HepG2 (cell line): ENCODE measurements around the gene CARS1. TPM values are rescaled to one million over a fixed set of nuclear protein-coding genes. Genes with fewer than 3 reads are reported as not detected.

Source experiments
- ATAC-seq: fragments of 200-7000 bp; cut with Tn5 transposase; 3 replicates; pipeline ENCODE4 v1.9.1; 2020; ENCODE audit warnings: mild to moderate bottlenecking, moderate library complexity
- BruUV-seq: library from RNA; stranded (reverse); fragments of 400-500 nt; replicated peaks from 2 replicates; lab custom pipeline; 2021; lab: Mats Ljungman, UMichigan
- CTCF ChIA-PET: fragments of 300-600 bp; formaldehyde crosslinking; extraction: SDS; loops from one replicate; lab custom pipeline; 2021; ENCODE audit warnings: low total read pairs, inconsistent platforms, low intra/inter-chr PET ratio; lab: Yijun Ruan, JAX
- POLR2A ChIA-PET: fragments of 350-600 bp; sonication (Branson Sonifier 250); formaldehyde crosslinking; loops from one replicate; lab custom pipeline; 2020; ENCODE audit warnings: antibody characterized with exemption, inconsistent platforms; lab: Yijun Ruan, JAX
- DNase-seq: peaks from one replicate; pipeline ENCODE4 v3.0.0-alpha.2; 2015; ENCODE audit warnings: low spot score
- FAIRE-seq: peaks from 3 replicates; lab custom pipeline; 2011; peaks lifted over from hg19 to GRCh38; lab: Jason Lieb, UNC
- H2AFZ ChIP-seq: one replicate; pipeline ENCODE4 v1.6.1; 2011; ENCODE audit warnings: low read length, inconsistent platforms
- H3K27ac ChIP-seq: fragments of 300-600 bp; 3 replicates; pipeline ENCODE4 v1.8.0; 2011; ENCODE audit warnings: mixed run types, mild to moderate bottlenecking, mixed read lengths, low read length, inconsistent platforms; ENCODE audit not compliant: insufficient read depth; ENCODE audit errors: extremely low read length
- H3K27me3 ChIP-seq, 2 experiments: fragments of 200-600 bp in 1 of 2; 2 replicates in 1 of 2; 3 replicates in 1 of 2; pipeline versions ENCODE4 v1.6.0 to v1.8.0; 2011; ENCODE audit warnings: low read length in 2 of 2, mild to moderate bottlenecking in 2 of 2, moderate library complexity in 2 of 2, inconsistent platforms in 1 of 2; ENCODE audit not compliant: insufficient read depth in 2 of 2, control insufficient read depth in 1 of 2
- H3K36me3 ChIP-seq, 2 experiments: fragments of 200-600 bp in 1 of 2; replicated peaks in 1 of 2; 2 replicates in 1 of 2; 3 replicates in 1 of 2; pipeline versions ENCODE4 v1.5.1 to v1.8.0; 2011; ENCODE audit warnings: low read length in 2 of 2, inconsistent platforms in 1 of 2; ENCODE audit not compliant: insufficient read depth in 2 of 2, control insufficient read depth in 1 of 2
- H3K4me1 ChIP-seq: 2 replicates; pipeline ENCODE4 v1.5.1; 2012; ENCODE audit warnings: low read length, inconsistent platforms; ENCODE audit not compliant: insufficient read depth
- H3K4me2 ChIP-seq: 2 replicates; pipeline ENCODE4 v1.6.0; 2011; ENCODE audit warnings: low read depth, low read length, inconsistent platforms
- H3K4me3 ChIP-seq, 3 experiments: fragments of 200-600 bp in 1 of 3; sonication (generic), shearing (Covaris generic) in 1 of 3; replicated peaks in 1 of 3; 2 replicates each; pipeline ENCODE4 v1.5.1; 2011 to 2016; ENCODE audit warnings: low read length in 3 of 3, inconsistent platforms in 2 of 3, low read depth in 2 of 3, mild to moderate bottlenecking in 2 of 3, control low read depth in 1 of 3, mixed read lengths in 1 of 3; ENCODE audit not compliant: insufficient read depth in 1 of 3
- H3K79me2 ChIP-seq: one replicate; pipeline ENCODE4 v1.6.1; 2011; ENCODE audit warnings: low read length, inconsistent platforms; ENCODE audit not compliant: insufficient read depth
- H3K9ac ChIP-seq: 2 replicates; pipeline ENCODE4 v1.6.0; 2011; ENCODE audit warnings: mild to moderate bottlenecking, low read depth, low read length, inconsistent platforms; ENCODE audit not compliant: insufficient read depth
- H3K9me3 ChIP-seq: 2 replicates; pipeline ENCODE4 v1.5.1; 2012; ENCODE audit warnings: mild to moderate bottlenecking, low read length
- H4K20me1 ChIP-seq: 2 replicates; pipeline ENCODE4 v1.6.0; 2011; ENCODE audit warnings: inconsistent platforms, mild to moderate bottlenecking, low read length, moderate library complexity; ENCODE audit not compliant: insufficient read depth
- RERE ChIP-seq: IDR thresholded peaks from 2 replicates; pipeline ENCODE4 v1.6.1; 2016; ENCODE audit warnings: low read depth, missing genetic modification reagents, missing compliant biosample characterization
- TCF7 ChIP-seq: sonication (generic); IDR thresholded peaks from 2 replicates; pipeline ENCODE4 v1.6.1; 2016; ENCODE audit warnings: antibody characterized with exemption, low read depth
- ZNF546 ChIP-seq: sonication (generic); formaldehyde crosslinking; conservative IDR thresholded peaks from 2 replicates; pipeline ENCODE4 v1.8.1; 2023; ENCODE audit warnings: mild to moderate bottlenecking, missing genetic modification reagents
- WGBS: methylation state at CpG from one replicate; pipeline ENCODE4 v1.1.6; 2017; ENCODE audit warnings: low lambda C conversion rate; 5-methylcytosine and 5-hydroxymethylcytosine counted together
- in situ Hi-C: cut with HindIII; loops from 2 replicates; pipeline ENCODE4 v1.10.0; 2017; ENCODE audit warnings: low pct_unique_long_range_greater_than_20kb; ENCODE audit not compliant: extremely low pct_ligation_motif_present
- intact Hi-C: fragments of 100-400 bp; cut with micrococcal nuclease; formaldehyde crosslinking; loops from one replicate; pipeline ENCODE4 v1.10.0; 2022; ENCODE audit not compliant: unreplicated experiment
- polyA plus RNA-seq, 8 experiments: library from polyadenylated mRNA; depleted of rRNA in 3 of 8; stranded (reverse) in 7 of 8; unstranded in 1 of 8; fragments of >200 nt; fragmentation: Illumina TruSeq in 4 of 8; extraction: Trizol in 4 of 8; gene quantifications; 2 replicates each; pipeline versions ENCODE4 v1.2.1 to v1.2.3, GENCODE V29; 2011 to 2016; ENCODE audit warnings: low read depth in 4 of 8, missing spikeins in 1 of 8, mixed read lengths in 1 of 8; ENCODE audit not compliant: insufficient read depth in 1 of 8
- total RNA-seq, 5 experiments: library from RNA; depleted of rRNA; stranded (reverse); fragments of >200 nt; fragmentation: Illumina TruSeq; extraction: Trizol; gene quantifications; 2 replicates each; pipeline ENCODE4 v1.2.3, GENCODE V29; 2016; ENCODE audit warnings: low read depth in 1 of 5
- TF ChIP-seq, protein P1 (sequence below): sonication (generic); formaldehyde crosslinking; IDR thresholded peaks from 2 replicates; pipeline ENCODE4 v1.8.0; 2022; ENCODE audit warnings: missing genetic modification reagents, mild to moderate bottlenecking, moderate library complexity, borderline replicate concordance

The CARS1 gene
- total and polyA plus RNA-seq, 2 of the 13 experiments (the other 11 are each of a cell fraction or from before 2014, with no cell fraction given) = 33.8 to 47.0 TPM

GRCh38 chr11:2997406-2997805 lies 59.8 kb downstream of the CARS1 start (continued):
- TF ChIP-seq RERE (CRISPR knock-in tag) = no peak
- TF ChIP-seq TCF7 = no peak
- TF ChIP-seq, protein P1, sequence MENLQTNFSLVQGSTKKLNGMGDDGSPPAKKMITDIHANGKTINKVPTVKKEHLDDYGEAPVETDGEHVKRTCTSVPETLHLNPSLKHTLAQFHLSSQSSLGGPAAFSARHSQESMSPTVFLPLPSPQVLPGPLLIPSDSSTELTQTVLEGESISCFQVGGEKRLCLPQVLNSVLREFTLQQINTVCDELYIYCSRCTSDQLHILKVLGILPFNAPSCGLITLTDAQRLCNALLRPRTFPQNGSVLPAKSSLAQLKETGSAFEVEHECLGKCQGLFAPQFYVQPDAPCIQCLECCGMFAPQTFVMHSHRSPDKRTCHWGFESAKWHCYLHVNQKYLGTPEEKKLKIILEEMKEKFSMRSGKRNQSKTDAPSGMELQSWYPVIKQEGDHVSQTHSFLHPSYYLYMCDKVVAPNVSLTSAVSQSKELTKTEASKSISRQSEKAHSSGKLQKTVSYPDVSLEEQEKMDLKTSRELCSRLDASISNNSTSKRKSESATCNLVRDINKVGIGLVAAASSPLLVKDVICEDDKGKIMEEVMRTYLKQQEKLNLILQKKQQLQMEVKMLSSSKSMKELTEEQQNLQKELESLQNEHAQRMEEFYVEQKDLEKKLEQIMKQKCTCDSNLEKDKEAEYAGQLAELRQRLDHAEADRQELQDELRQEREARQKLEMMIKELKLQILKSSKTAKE = no peak

DNA sequence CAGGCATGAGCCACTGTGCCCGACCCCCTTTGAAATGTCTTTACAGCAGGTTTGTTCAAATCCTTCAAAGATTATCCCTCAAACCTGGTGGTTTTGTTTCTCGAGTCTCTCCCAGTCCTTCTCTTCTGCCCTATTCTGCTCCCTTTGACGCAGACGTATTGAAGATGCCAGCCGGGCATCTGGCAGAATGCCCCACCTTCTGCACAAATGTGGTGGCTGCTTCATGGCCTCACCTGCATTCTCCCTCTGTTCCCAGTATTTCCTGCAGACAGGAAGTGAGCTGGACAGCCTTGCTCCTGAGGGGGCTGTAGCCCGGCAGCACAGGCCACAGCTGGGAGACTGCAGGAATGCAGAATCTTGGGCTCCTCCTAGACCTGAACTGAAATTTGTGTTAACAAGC lies 60.2 kb downstream of the CARS1 start:
- BruUV-seq = no TSS peak
- Histone ChIP-seq H3K9ac (no peak overlapping the region), H3K36me3 (peaks cover 10 to 20% of the 10 kb centered on the region in 2 experiments; a peak in 3 of 5 replicates), H3K27me3 (no peaks in the 10 kb centered on the region), H2AFZ (no peak overlapping the region), H3K4me1 (no peaks in the 10 kb centered on the region), H4K20me1 (no peaks in the 10 kb centered on the region), H3K4me2 (no peak overlapping the region), H3K9me3 (no peaks in the 10 kb centered on the region), H3K4me3 (no peak overlapping the region), H3K27ac (no peak overlapping the region), H3K79me2 (no peaks in the 10 kb centered on the region)
- ATAC-seq (no peak), FAIRE-seq (no peak), DNase-seq (no peak)
- 91% methylated on average over 6 of the region's 6 CpGs for WGBS
- intact Hi-C loops (no loop called here), in situ Hi-C loops (no loop called here)
- CTCF ChIA-PET = no interaction called here
- no peak for TF ChIP-seq ZNF546 (CRISPR knock-in tag)
- POLR2A ChIA-PET = no interaction called here
